GM23248 (cell line): ENCODE data around the gene ITM2C.

Experiments
- EZH2 ChIP-seq: fragments of 200-600 bp; sonication (generic); IDR thresholded peaks from 2 replicates; pipeline ENCODE4 v1.6.1; 2018; ENCODE audit warnings: antibody characterized with exemption, mild to moderate bottlenecking; ENCODE audit not compliant: insufficient read depth, poor library complexity, severe bottlenecking
- EZH2phosphoT487 ChIP-seq: fragments of 200-600 bp; sonication (generic); IDR thresholded peaks from 2 replicates; pipeline ENCODE4 v1.6.1; 2018; ENCODE audit warnings: antibody characterized with exemption, moderate library complexity, mild to moderate bottlenecking, low read depth; ENCODE audit not compliant: insufficient read depth

DNA sequence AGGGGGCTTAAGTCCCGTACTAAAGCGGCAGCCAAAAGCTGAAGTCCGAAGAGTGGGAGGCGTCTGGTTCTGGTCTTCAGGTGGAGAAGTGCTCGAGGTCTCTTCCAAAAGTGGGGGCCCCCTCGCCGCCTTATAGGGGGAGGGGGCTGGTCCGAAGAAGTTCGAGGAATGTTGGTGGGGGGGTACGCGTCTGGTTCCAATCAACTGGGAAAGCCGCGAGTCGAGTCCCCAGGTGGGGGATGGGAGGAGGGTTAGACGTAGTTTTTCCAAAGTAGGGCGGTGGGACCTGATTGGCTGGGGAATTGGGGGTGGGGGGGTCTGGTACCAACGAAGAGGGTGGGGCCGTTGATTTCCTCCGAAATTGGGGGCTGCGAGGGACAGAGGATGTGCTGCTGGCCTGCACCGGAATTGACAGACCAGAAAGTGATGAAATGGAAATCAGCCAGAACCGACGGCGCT lies 594 bp downstream of the ITM2C start:
- no peak for TF ChIP-seq EZH2phosphoT487
- TF ChIP-seq EZH2: no peak
